GM21381 (cell line): ENCODE data around the gene UBE2J2.
"Not testable (repeated sequence)": the region's sequence is repeated elsewhere in the genome, so short reads cannot be mapped to it uniquely, and the experiment has no call there.

Experiments
- ATAC-seq: cut with Tn5 transposase; IDR thresholded peaks from one replicate; pipeline ENCODE4 v1.9.1; 2021; ENCODE audit warnings: mild to moderate bottlenecking, moderate library complexity; ENCODE audit not compliant: unreplicated experiment

The UBE2J2 gene

GRCh38 chr1:1273512-1274298 lies at the start of gene UBE2J2:
UBE2J2 (minus strand) TSS chr1:1273854; CDS start chr1:1267992, 5,862 bp downstream.
- peak; percentile 83 for ATAC-seq

- no peak for ATAC-seq
These were observed 49.3 kb upstream of the UBE2J2 start for GRCh38 chr1:1322952-1323351.

- no peak for ATAC-seq
These were observed 48.8 kb upstream of the UBE2J2 start for GRCh38 chr1:1322418-1322817.

GRCh38 chr1:1321477-1321876 lies 47.8 kb upstream of the UBE2J2 start:
- ATAC-seq, result no peak

DNA sequence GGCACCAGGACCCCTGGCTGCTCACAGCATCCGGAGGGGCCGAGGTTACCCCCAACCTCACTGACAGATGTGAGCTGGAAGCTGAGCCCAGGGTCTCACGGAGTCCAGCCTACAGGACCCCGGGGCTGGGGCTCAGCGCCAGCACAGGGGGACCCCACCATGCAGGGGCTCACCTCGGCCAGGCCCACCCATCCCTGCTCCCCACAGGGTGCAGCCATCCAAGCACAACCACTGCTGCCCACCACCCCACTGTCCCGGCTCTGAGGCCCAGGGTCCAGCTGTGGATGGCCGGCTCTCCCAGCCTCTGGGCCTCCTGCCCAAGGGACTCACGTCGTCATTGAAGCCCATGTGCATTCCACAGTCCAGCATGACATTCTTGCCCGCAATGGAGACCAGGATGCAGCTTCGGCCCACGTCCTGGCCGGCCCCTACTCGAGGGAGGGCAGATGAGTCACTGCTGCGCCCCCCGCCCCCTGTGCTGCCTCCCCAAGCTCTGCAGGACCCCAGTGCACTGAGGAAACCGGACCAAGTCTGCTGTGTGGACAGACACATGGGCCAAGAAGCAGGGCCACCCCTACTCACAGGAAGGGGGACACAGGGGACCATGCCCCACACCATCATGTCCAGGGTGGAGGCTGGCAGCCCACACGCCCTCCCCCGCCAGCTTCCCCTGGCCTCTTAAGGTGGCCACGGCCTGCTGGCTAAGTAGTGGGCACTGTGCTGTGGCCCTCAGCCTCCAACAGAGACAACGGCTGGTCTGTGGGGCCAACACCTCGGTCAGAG lies 47.2 kb upstream of the UBE2J2 start:
- no peak for ATAC-seq

GRCh38 chr1:1319646-1319941 lies 45.9 kb upstream of the UBE2J2 start:
- no peak for ATAC-seq

DNA sequence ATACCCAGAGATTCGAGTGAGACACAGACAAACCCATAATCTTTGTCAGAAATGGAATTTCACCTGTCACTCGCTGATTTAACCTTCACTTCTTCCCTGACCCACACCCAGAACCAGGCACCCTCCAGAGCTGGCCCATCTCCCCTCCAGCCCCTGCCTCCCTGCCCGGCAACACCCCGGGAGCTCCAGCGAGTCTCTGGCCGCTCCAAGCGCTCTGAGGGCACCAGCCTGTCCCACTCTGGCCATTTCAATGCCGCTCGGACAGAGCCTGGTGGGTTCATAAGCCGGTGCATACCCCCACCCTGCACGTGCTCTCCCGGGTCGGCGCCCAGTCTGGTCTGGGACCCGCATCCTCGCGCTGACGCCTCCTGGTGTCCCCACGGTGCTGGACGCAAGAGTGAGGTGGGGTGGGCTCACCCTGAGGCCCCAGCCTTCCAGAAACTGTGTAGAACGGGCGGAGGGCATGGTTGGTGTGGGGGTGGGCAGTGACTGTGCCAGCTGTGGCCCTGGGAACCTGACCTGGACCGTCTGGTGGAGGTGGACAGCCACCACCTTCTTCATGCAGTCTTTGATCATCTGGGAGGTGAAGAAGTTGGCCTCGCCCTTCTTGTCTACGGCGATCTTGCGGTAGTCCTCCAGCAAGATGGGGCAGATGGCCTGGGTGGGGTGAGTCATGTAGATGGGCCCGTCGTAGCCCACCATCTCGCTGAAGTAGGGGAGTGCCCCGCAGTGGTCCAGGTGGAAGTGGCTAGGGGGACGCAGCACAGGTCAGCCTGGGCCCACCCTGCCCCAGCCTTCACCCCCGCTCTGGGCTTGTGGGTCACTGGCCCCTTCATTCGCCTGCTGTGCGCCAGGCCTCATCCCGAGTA lies 45.4 kb upstream of the UBE2J2 start:
- no peak for ATAC-seq

DNA sequence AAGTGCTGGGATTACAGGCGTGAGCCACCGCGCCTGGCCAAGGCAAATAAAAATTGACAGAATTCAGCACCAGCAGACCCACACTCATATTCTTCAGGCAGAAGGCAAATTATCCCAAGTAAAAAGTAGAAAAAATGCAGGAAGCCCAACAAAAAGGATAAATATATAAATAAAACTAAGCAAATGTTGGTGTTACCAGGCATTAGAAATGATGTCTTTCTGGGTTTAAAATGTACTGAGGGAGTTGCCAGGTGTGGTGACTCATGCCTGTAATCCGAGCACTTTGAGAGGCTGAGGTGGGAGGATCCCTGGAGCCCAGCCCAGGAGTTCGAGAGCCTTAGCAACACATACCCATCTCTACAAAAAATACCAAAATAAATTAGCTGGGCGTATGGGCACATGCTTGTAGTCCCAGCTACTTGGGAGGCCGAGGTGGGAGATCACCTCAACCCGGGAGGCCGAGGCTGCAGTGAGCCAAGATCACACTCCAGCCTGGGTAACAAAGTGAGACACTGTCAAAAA lies 44.5 kb upstream of the UBE2J2 start:
- no peak for ATAC-seq

- no peak for ATAC-seq
These were observed 43.8 kb upstream of the UBE2J2 start for GRCh38 chr1:1317420-1317819.

GRCh38 chr1:1316199-1316598 lies 42.5 kb upstream of the UBE2J2 start:
- ATAC-seq, result not testable (repeated sequence)

- ATAC-seq, result no peak
These were observed 41.8 kb upstream of the UBE2J2 start for GRCh38 chr1:1315435-1315954.

DNA sequence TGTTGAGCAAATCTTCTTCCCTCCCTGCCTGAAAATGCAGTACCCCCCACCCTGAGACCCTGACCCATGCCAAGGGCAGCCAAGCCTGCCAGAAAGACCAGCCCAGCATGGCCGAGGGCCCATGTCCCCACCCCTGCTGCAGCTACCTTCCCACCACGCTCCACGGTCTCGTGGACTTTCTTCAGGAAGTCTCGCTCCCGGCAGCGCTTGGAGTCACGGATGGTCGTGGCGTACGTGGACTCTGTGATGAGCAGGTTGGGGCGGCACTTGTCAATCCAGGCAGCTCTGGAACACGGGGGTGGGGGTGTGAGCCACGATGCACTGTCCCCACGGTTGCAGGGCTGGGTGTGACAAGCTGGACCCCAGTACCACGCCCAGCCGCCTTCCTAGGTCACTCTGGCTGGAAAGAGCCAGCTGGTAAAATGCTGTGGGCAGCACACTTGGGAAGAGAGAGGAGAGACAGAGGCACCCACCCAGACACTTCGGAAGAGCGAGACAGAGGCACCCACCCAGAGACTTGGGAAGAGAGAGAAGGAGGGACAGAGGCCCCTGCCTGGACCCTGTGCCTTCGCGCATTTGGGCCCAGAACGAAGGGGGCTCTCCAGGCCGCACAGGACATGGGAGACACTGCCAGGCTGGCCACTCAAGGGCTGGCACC lies 41.2 kb upstream of the UBE2J2 start:
- no peak for ATAC-seq

DNA sequence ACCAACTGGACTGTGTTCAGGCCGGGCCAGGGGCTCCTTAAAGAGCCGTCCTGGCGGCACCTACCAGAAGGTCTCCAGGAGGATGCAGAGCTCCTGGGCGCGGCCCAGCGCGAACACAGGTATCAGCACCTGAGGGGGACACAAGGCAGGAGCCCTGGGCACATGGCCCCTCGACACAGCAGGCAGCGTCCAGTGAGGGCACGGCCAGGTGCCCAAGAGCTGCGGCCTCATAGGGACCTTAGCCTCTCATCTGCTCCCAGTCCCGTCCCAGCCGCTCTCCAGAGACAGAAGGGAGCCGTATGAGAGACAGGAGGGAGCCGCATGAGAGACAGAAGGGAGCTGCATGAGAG lies 40.6 kb upstream of the UBE2J2 start:
- ATAC-seq, result no peak

- ATAC-seq, result no peak
These were observed 40.0 kb upstream of the UBE2J2 start for GRCh38 chr1:1313500-1314236.

- no peak for ATAC-seq
These were observed 39.0 kb upstream of the UBE2J2 start for GRCh38 chr1:1312450-1313314.

DNA sequence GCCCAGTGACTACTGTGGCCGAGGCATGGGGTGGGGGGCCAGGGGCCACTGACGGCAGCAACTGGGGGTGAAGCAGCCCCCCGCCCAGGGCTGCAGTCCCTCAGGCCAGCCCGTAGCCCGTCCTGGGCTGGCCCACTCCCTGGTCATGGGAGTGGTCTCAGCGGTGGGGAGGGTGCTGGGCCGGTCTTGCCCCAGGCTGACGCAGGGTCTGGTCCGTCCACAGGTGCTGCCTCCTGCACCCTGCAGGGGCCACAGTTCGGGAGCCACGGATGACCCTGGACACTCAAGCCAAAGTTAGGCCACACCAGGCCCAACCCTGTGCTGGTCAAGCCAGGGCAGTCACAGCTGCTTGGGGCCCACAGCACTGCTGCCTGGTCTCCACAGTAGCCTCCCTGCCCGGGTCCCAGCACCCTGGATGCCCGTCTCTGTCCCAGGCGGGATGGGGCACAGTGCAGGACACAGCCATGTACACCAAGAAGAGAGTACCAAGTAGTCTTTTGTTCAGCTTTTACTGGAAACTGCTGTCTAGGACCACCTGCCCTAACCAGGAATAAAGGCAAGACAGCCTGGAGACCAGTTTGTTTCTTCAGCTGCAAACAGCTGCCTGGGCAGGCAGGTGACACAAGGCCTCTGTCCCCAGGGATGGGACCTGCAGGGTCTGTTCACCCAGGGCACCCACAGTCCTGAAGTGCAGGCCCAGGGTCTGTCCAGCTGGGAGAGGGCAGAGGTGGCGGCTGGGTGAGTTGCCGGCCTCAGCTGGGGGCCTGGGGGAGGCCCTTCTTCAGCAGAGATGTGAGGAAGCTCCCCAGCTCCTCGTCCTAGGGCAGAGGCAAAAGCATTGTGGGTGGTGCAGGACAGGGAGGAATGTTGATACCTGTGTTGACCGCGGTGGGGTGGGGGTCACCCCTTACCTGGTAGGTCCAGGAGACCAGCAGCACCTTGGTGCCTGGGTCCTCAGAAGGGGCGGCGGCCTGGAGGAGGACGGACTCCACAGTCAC lies 37.8 kb upstream of the UBE2J2 start:
- ATAC-seq, result no peak

DNA sequence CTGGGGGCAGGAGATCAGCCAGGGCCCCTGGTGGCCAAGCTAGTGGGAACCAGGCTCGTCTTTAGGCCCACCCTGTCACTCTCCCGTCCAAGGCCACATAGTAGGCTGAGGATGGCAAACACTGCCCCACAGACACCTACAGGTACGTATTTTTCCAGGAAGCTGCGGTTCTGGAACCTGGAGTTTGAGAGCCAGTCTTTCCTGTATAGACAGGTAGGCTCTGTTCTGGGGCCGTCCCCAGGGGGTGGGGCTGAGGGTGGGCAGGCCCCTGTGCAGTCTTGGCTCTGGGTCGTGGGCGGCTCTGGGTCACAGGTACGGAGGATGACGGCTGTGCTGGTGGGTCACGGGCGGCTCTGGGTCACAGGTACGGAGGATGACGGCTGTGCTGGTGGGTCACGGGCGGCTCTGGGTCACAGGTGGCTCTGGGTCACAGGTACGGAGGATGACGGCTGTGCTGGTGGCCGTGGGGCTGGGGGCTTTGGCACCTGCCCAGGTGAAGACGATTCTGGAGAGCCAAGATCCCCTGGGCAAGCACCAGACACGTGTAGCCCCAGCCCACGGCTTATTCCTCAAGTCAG lies 36.9 kb upstream of the UBE2J2 start:
- no peak for ATAC-seq

- ATAC-seq, result no peak
These were observed 36.4 kb upstream of the UBE2J2 start for GRCh38 chr1:1310109-1310385.
